Measurements from ENCODE around the gene UBXN2A. TPM values are rescaled to one million over a fixed set of nuclear protein-coding genes. Genes with fewer than 3 reads are reported as not detected.
"Not testable (repeated sequence)": the region's sequence is repeated elsewhere in the genome, so short reads cannot be mapped to it uniquely, and the experiment has no call there.

UBXN2A gene
- total RNA-seq, 2 experiments from 2014 or later, result 9.6 to 11.9 TPM

DNA sequence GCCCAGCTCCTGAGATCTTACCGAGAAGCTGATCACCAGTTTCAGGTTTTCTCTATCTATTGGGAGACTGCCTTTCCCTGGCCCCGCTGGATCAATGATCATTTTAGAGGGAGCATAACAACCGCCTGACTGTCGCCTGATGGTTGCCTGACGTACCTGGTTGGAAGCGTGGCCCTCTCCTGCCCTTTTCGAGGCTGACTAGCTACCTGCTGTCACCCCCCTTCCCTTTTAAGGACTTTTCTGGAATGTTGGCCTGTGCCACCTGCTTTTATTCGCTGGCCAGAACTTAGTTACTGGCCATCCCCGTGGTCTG lies 69.1 kb downstream of the UBXN2A start:
- ChIA-PET CTCF (interaction anchor here (0.8 to 0.9 kb wide), 2 partner anchors 74 to 188 kb away, joined by 3 to 4 read pairs; no protein-coding TSS in a partner anchor), POLR2A (interaction anchor here (0.6 kb wide), 1 partner anchor 62 kb away, joined by 3 read pairs; no protein-coding TSS in a partner anchor)
- Mint-ChIP-seq H3K9me3 (no peaks in the 10 kb centered on the region), H3K36me3 (ENCODE audit: low read depth) (no peaks in the 10 kb centered on the region), H3K4me1 (peaks cover 3% of the 10 kb centered on the region), H3K27me3 (peaks cover 37% of the 10 kb centered on the region), H3K27ac (no peak overlapping the region), H3K4me3 (no peak overlapping the region)
- no peak for DNase-seq

- peaks cover 3% of the 10 kb centered on the region for H3K4me1 Mint-ChIP-seq
- no peak within 1 kb of the TSS for H3K4me3 Mint-ChIP-seq
- CTCF ChIA-PET, result interaction anchor here (0.8 to 0.9 kb wide), 2 partner anchors 73 to 189 kb away, joined by 3 to 4 read pairs; no protein-coding TSS in a partner anchor
Observed at GRCh38 chr2:24009680-24010476, 69.6 kb downstream of the UBXN2A start, which contains the start of gene MFSD2B. MFSD2B (plus strand) TSS chr2:24010085; CDS start chr2:24010097, 12 bp downstream.

GRCh38 chr2:24010477-24011249 lies 70.4 kb downstream of the UBXN2A start:
- POLR2A ChIA-PET, result no interaction called here
- H3K9me3 Mint-ChIP-seq, result no peaks in the 10 kb centered on the region
- H3K27me3 Mint-ChIP-seq, result peaks cover 37% of the 10 kb centered on the region
- CTCF ChIA-PET, result interaction anchor here (1.4 kb wide), 1 partner anchor 11 kb away, joined by 3 read pairs; no protein-coding TSS in a partner anchor
- H3K27ac Mint-ChIP-seq, result no peak overlapping the region
- no peaks in the 10 kb centered on the region for H3K36me3 Mint-ChIP-seq (ENCODE audit: low read depth)
- H3K4me1 Mint-ChIP-seq, result peaks cover 3% of the 10 kb centered on the region
- H3K4me3 Mint-ChIP-seq, result no peak overlapping the region
- no peak for DNase-seq

More at GRCh38 chr2:24009680-24010476, 69.6 kb downstream of the UBXN2A start, which contains the start of gene MFSD2B:
- Mint-ChIP-seq H3K36me3 (ENCODE audit: low read depth) (no peaks in the 10 kb centered on the region), H3K9me3 (no peaks in the 10 kb centered on the region), H3K27me3 (peaks cover 37% of the 10 kb centered on the region), H3K27ac (no peak within 1 kb of the TSS)
- DNase-seq, result no peak
- POLR2A ChIA-PET, result no interaction called here

- no peaks in the 10 kb centered on the region for H3K9me3 Mint-ChIP-seq
- peaks cover 37% of the 10 kb centered on the region for H3K27me3 Mint-ChIP-seq
- H3K27ac Mint-ChIP-seq, result no peak overlapping the region
- H3K4me3 Mint-ChIP-seq, result no peak overlapping the region
- CTCF ChIA-PET, result interaction anchor here (1.4 kb wide), 1 partner anchor 10 kb away, joined by 3 read pairs; no protein-coding TSS in a partner anchor
- DNase-seq, result no peak
- H3K4me1 Mint-ChIP-seq, result peaks cover 3% of the 10 kb centered on the region
- no peaks in the 10 kb centered on the region for H3K36me3 Mint-ChIP-seq (ENCODE audit: low read depth)
- POLR2A ChIA-PET, result no interaction called here
Observed at GRCh38 chr2:24011250-24012104, 71.2 kb downstream of the UBXN2A start.

DNA sequence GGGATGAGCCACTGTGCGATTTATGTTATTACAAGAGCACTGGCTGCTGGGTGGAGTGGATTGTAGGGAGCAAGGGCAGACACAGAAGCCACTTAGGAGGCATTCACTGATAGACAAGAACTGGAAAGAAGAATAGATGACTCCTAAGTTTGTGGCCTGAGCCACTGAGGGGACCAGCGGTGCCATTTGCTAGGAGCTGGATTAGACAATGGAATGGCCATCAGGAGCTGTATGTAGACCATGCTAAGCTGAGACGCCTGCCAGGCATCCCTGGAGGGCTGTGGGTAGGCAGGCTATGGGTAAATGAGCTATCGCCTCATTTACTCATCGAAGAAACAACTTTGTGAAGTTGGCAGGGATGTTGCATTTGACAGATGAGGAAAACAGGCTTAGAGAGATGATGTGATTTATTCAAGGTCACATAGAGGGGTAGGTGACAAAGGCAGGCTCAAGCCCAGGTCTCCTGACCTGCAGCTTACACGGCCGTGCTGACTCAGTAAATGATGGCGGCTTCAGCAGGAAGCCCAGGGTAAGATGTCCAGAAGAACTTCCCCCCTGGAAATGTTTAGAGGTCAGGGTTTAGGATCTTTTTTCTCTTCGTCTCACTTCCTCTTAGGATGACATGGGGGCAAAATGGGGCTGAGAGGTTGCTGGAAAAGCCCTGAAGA lies 72.4 kb downstream of the UBXN2A start:
- Mint-ChIP-seq H3K4me3 (no peak overlapping the region), H3K27me3 (peaks cover 37% of the 10 kb centered on the region), H3K4me1 (peaks cover 3% of the 10 kb centered on the region), H3K36me3 (ENCODE audit: low read depth) (no peaks in the 10 kb centered on the region), H3K9me3 (no peaks in the 10 kb centered on the region), H3K27ac (no peak overlapping the region)
- no peak for DNase-seq
- POLR2A ChIA-PET, result no interaction called here
- CTCF ChIA-PET, result interaction anchor here (0.7 to 1.1 kb wide), 2 partner anchors 13 to 69 kb away, joined by 3 read pairs; no protein-coding TSS in a partner anchor

DNA sequence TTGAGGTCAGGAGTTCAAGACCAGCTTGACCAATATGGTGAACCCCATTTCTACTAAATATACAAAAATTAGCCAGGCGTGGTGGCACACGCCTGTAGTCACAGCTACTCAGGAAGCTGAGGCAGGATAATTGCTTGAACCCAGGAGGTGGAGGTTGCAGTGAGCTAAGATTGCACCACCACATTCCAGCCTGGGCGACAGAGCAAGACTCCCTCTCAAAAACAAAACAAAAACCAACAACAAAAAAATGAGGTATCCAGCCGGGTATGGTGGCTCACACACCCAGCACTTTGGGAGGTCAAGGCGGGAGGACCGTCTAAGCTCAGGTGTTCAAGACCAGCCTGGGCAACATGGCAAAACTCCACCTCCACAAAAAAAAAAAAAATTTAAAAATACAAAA lies 74.6 kb downstream of the UBXN2A start:
- H3K27ac Mint-ChIP-seq; H3K4me1 Mint-ChIP-seq; DNase-seq; H3K4me3 Mint-ChIP-seq; POLR2A ChIA-PET; H3K36me3 Mint-ChIP-seq (ENCODE audit: low read depth); H3K9me3 Mint-ChIP-seq: not testable (repeated sequence)
- peaks cover 21% of the 10 kb centered on the region for H3K27me3 Mint-ChIP-seq
- CTCF ChIA-PET, result interaction anchor here (1.4 kb wide), 1 partner anchor 18 kb away, joined by 4 read pairs; no protein-coding TSS in a partner anchor

DNA sequence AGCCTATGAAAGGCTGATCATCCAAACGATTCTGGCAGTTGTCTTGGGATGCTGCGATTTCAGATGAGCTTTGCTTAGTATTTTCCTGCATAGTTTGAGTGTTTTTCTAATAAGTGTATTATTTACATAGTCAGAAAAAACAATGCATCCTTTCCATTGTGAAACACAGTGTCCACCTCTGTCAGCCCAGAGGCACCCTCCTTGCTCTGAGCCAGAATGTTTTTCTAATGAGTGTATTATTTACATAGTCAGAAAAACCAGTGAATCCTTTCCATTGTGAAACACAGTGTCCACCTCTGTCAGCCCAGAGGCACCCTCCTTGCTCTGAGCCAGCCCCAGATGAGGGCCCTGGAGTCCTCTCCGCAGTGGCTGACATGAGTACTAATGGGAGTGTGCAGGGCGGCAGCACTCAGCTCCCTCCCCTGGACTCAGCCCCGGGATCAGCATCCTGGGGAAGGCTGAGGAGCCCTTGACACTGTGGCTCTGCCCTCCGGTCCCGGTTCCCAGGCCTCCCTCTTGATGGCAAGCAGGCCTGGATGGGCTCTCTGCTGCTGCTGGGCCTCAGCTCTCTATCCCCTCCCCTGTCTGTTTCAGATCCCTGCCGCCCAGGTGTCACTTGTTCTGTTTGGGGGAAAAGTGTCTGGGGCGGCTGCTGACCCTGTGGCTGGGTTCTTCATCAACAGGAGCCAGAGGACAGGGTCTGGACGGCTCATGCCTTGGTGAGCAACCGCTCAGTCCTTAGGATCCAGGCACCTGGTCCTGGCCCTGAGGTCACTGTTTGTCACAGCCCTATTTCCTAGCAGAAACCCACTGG lies 75.5 kb downstream of the UBXN2A start:
- no peaks in the 10 kb centered on the region for H3K36me3 Mint-ChIP-seq (ENCODE audit: low read depth)
- ChIA-PET CTCF (interaction anchor here (0.6 to 1.4 kb wide), 2 partner anchors 17 to 302 kb away, joined by 4 read pairs; no protein-coding TSS in a partner anchor), POLR2A (no interaction called here)
- no peak overlapping the region for H3K4me3 Mint-ChIP-seq
- H3K9me3 Mint-ChIP-seq, result no peaks in the 10 kb centered on the region
- H3K4me1 Mint-ChIP-seq, result peaks cover 3% of the 10 kb centered on the region
- no peak overlapping the region for H3K27ac Mint-ChIP-seq
- no peak for DNase-seq
- peaks cover 19% of the 10 kb centered on the region for H3K27me3 Mint-ChIP-seq

GRCh38 chr2:24016376-24016761 lies 76.1 kb downstream of the UBXN2A start:
- DNase-seq, result no peak
- ChIA-PET CTCF (interaction anchor here (0.6 kb wide), 1 partner anchor 301 kb away, joined by 4 read pairs; no protein-coding TSS in a partner anchor), POLR2A (no interaction called here)
- peaks cover 13% of the 10 kb centered on the region for H3K27me3 Mint-ChIP-seq
- no peaks in the 10 kb centered on the region for H3K36me3 Mint-ChIP-seq (ENCODE audit: low read depth)
- H3K4me3 Mint-ChIP-seq, result no peak overlapping the region
- H3K4me1 Mint-ChIP-seq, result peaks cover under 1% of the 10 kb centered on the region
- no peak overlapping the region for H3K27ac Mint-ChIP-seq
- H3K9me3 Mint-ChIP-seq, result no peaks in the 10 kb centered on the region

DNA sequence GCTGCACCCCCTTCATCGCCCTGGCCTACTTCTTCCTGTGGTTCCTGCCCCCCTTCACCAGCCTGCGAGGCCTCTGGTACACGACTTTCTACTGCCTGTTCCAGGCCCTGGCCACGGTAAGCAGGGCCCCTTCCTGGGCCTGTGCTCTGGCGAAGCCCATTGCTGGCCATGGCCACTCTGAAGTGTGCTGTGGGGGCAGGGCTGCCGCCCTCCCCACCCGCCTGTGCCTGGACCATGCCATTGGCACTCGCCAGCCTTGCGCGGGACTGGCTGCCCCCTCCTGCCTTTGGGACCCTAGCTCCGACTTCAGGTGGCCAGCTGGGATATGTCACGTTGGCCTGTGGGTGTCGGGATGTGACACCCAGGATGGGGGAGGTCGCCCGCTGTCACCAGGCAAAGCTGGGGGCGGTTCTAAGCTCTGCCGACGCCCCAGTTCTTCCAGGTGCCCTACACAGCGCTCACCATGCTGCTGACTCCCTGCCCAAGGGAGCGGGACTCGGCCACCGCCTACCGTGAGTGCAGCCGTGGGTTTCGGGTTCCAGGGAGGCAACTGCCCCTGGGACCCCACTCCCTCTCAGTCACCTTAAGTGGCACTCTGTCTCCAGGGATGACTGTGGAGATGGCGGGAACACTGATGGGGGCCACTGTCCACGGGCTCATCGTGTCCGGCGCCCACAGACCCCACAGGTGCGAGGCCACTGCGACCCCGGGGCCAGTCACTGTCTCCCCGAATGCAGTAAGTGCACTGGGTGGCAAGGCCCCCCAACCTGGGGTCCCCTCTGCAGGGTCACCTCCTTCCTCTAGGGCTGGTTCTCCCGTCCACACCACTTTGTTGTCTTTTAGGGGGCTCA lies 76.8 kb downstream of the UBXN2A start:
- POLR2A ChIA-PET, result no interaction called here
- no peak overlapping the region for H3K27ac Mint-ChIP-seq
- no peaks in the 10 kb centered on the region for H3K36me3 Mint-ChIP-seq (ENCODE audit: low read depth)
- H3K27me3 Mint-ChIP-seq, result peaks cover 7% of the 10 kb centered on the region
- DNase-seq, result no peak
- CTCF ChIA-PET, result interaction anchor here (0.6 kb wide), 1 partner anchor 24 kb away, joined by 3 read pairs; no protein-coding TSS in a partner anchor
- H3K4me1 Mint-ChIP-seq, result no peaks in the 10 kb centered on the region
- H3K4me3 Mint-ChIP-seq, result no peak overlapping the region
- no peaks in the 10 kb centered on the region for H3K9me3 Mint-ChIP-seq

DNA sequence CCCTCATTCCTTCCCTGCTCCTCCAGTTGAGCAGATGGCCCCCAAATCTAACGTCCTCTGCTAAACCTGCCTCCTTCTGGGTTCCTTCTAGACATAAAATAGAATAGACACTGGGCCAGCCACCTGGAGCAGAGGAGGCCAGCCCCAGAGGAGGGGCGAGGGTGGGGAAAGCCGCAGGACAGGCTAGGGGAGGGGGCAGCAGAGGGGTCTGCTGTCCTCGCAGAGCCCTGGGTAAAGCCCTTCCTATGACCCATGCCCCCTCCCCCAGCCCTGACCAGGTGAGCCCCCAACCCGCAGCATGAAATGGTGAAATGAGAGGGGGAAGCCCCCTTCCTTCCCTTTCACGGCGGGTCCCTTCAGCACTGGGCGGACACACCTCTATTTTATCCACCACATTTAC lies 77.4 kb downstream of the UBXN2A start:
- no peak for DNase-seq
- no peaks in the 10 kb centered on the region for H3K4me1 Mint-ChIP-seq
- H3K36me3 Mint-ChIP-seq (ENCODE audit: low read depth), result no peaks in the 10 kb centered on the region
- H3K4me3 Mint-ChIP-seq, result no peak overlapping the region
- POLR2A ChIA-PET, result no interaction called here
- peaks cover 2% of the 10 kb centered on the region for H3K27me3 Mint-ChIP-seq
- CTCF ChIA-PET, result no interaction called here
- no peak overlapping the region for H3K27ac Mint-ChIP-seq
- H3K9me3 Mint-ChIP-seq, result no peaks in the 10 kb centered on the region

GRCh38 chr2:24018241-24018640 lies 78.0 kb downstream of the UBXN2A start:
- DNase-seq, result no peak
- no peak overlapping the region for H3K27ac Mint-ChIP-seq
- H3K27me3 Mint-ChIP-seq, result no peaks in the 10 kb centered on the region
- ChIA-PET POLR2A (no interaction called here), CTCF (no interaction called here)
- no peaks in the 10 kb centered on the region for H3K36me3 Mint-ChIP-seq (ENCODE audit: low read depth)
- H3K4me1 Mint-ChIP-seq, result no peaks in the 10 kb centered on the region
- H3K9me3 Mint-ChIP-seq, result no peaks in the 10 kb centered on the region
- H3K4me3 Mint-ChIP-seq, result no peak overlapping the region

Data from activated CD4-positive, alpha-beta T cell treated with anti-CD3 and anti-CD28 coated beads, Interleukin-2, amount 10 ng/mL, durations not matched to agents 7 days and 5 days (primary cell).